HTERT RPE-1 (cell line): ENCODE measurements around the gene LAMA2.

Experiments
- in situ Hi-C: fragments of 300-500 bp; cut with MboI; formaldehyde crosslinking; loops from 4 replicates; pipeline ENCODE4 v1.14.3; 2020; ENCODE audit warnings: low sequenced_read_pairs

The LAMA2 gene

DNA sequence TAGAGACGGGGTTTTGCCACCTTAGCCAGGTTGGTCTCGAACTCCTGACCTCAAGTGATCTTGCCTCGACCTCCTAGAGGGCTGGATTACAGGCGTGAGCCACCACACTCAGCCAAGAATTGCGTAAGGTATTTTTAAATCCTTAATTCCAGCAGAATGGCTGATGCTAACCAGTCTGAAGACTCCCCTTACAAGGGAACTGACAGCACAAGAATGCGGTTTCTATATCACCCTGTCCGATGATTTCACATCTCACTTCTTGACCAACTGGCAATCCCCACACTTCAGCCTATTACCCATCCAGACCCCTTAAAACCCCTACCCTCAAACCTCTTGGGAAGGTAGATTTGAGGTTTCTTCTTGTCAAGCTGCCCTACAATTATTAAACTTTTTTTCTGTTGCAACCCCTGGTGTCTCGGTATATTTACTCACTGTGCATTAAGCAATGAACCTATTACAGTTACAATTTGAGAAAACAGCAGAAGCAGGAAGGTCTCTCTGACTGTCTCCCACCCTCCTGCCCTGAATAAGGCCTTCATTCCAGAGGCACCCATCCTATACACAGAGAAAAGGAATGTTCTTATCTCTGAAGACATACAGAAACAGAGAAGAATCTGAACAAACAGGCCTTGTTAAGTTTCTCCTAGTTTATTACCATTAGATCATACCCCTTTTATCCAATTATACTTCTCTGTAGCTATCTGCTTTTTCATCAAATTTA, 662.1 kb downstream of the LAMA2 start:
- in situ Hi-C loops = no loop called here

DNA sequence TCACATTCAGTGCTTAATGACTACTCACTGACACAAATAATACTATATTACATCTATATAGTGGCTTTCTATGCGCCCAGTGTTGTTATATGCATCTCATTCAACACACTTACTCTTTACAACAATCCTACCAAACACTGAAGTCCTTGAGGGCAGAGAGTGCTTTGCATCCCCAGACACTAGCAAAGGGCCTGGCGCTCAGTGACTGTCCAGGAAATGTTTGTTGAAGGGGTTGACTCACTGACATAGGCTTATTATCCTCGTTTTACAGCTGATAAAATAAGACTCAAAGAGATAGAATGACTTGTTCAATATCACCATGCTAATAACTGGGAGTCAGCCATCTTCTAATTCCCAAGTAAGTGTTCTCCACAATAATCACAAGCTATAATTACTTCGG, 663.8 kb downstream of the LAMA2 start:
- in situ Hi-C loops = no loop called here

DNA sequence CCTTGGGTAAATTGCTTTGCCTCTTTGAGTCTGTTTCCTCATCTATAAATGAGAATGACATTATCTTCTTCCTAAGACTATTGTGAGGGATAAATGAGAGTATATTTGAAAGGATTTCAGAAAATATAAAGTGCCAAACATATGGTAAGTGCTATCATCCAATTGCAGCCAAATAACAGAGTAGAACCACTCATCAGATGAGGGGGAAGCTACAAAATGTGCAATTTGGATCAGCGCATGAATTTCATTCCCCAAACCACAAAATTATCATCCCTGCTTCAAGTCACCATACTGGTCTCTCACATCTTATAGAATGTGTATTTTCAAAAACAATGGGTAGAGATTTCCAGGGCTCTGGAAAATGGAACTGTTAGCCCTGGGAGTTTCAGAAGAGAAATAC, 668.5 kb downstream of the LAMA2 start:
- in situ Hi-C loops = no loop called here

DNA sequence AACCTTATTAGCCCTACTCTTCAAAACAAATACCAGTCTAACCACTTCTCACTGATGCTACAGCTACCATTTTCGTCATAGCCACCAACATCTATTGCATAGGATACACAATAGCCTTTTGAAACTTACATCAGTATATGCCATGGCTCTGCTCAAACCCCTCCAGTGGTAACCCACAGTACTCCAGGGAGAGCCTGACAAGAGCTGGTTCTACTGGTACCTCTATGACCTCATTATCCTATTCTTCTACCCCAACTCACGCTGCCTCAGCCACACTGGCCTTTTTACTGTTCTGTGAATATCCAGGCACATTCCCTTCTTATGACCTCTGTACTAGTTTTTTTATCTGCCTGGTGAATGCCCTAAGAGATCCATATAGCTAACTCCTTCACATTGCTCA, 669.5 kb downstream of the LAMA2 start:
- in situ Hi-C loops = no loop called here

DNA sequence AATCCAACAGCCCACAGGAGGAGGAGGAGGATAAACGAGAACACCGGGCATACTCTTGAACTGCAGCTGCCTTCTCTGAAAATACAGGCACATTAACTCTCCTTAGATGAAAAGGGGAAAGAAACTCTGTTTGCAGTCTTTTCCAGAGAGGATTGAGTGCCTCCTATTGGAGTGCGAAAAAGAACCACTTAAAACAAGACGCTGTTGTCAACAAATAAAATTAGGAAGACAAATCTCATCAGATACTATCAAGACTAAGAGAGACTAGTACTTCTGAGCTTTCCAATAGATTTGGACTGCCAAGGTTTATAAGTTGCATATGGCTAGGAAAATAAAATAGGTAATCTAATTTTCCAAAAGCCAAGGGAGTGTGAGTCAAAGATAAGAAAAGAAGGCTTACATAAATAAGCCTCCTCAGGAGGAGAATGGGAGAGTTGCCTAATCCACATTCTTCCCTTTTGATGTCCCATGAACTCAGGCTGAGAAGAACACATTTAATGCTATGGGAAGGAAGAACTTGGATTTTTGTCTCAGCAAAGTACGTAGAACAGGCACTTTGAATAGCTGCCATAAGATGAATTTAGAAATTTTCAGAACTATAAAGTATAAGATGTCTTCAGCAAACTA, 672.4 kb downstream of the LAMA2 start:
- in situ Hi-C loops = no loop called here

DNA sequence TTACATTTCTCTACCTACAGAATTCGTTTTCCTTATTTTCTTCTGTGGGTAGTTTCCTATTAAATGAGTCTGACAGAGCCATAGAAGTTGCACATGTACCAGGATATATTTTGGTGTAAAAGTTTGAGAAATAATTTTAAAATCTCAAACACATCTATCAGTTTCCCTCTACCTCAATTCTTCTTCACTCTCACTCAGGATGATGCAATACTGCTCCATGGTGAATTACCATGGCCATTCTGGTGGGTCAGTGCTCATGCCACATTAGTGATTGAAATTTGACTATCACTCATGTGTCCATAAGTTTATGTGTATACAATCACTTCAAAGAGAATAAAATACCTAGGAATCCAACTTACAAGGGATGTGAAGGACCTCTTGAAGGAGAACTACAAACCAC, 675.3 kb downstream of the LAMA2 start:
- in situ Hi-C loops = no loop called here

DNA sequence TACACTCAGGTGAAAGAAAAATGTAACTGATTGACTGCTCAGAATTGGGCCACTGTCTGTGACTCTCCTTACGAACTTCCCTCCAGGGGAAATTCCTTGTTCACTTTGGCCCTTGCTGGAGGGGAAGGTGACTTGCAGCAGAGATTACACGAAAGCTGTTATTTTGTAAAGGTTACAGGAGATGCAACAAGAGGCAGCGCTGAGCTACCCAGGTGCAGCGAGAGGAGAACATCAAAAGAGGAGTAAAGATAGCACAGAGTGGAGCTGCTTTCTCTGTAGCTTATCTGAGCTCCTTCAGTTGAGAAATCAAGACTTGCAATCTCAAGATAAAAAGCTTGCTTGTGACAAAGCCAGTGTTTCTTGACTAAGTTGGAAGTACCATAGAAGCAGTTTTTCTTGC, 682.4 kb downstream of the LAMA2 start:
- in situ Hi-C loops = no loop called here

DNA sequence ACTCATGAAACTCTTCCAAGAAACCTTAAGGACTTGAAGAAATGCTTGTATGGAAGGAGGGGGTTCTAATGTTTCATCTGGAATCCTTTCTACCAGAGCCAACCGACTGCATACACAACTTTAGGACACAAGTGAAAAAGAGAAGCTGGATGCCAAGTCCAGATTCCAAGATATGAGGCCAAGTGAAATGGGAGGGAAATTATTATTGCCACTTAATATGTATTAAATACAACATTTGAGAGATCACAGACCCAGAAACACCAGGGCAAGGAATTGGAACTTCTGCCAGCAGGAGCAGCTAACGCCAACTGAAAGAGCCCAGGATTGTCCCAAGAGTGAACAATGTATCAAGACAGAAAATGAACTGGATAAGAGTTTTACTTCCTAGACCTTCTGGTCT, 682.9 kb downstream of the LAMA2 start:
- in situ Hi-C loops = no loop called here
